Panc1 (cell line): Measurements from ENCODE around the gene SLC19A1.

Experiments
- POLR2AphosphoS5 ChIP-seq: IDR thresholded peaks from 2 replicates; pipeline ENCODE4 v1.6.1; 2012; ENCODE audit warnings: mild to moderate bottlenecking, low read depth, low read length, moderate library complexity
- SIN3A ChIP-seq: IDR thresholded peaks from 2 replicates; pipeline ENCODE4 v1.6.1; 2012; ENCODE audit warnings: low read depth, mild to moderate bottlenecking, low read length, moderate library complexity, borderline replicate concordance; ENCODE audit not compliant: insufficient read depth
- TCF7L2 ChIP-seq: IDR thresholded peaks from 2 replicates; pipeline ENCODE4 v1.6.1; 2011; ENCODE audit warnings: mild to moderate bottlenecking, low read depth, low read length, inconsistent platforms
- TF ChIP-seq, protein P1 (sequence below): fragments of 450-650 bp; IDR thresholded peaks from 2 replicates; pipeline ENCODE4 v1.5.1; 2017; ENCODE audit warnings: mild to moderate bottlenecking

DNA sequence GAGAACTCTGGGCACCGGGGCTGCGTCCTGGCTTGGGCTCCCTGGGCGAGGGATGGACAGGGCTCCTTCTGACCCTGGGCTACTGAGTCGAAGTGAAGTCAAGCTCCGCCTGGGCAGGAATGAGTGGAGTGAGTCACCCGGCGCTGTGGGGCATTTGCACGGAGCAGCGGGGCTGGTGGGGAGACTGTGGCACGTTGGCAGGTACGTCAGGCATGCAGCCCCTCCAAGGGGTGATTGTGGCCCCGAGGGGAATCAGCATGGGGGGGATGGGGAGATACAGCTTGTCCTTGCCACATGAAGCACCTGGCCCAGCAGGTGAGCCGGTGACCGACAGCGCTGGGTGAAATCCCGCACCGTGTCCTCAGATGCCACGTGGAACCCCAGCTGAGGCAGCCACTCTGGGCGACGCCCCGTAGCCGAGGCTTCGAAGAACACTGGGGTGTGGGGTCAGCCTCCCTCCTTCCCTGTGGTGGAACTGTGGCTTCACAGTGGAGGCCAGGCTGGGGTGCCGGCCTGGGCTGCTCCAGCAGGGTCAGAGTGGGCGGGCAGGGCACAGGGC lies 74.9 kb downstream of the SLC19A1 start:
- TF ChIP-seq, protein P1, sequence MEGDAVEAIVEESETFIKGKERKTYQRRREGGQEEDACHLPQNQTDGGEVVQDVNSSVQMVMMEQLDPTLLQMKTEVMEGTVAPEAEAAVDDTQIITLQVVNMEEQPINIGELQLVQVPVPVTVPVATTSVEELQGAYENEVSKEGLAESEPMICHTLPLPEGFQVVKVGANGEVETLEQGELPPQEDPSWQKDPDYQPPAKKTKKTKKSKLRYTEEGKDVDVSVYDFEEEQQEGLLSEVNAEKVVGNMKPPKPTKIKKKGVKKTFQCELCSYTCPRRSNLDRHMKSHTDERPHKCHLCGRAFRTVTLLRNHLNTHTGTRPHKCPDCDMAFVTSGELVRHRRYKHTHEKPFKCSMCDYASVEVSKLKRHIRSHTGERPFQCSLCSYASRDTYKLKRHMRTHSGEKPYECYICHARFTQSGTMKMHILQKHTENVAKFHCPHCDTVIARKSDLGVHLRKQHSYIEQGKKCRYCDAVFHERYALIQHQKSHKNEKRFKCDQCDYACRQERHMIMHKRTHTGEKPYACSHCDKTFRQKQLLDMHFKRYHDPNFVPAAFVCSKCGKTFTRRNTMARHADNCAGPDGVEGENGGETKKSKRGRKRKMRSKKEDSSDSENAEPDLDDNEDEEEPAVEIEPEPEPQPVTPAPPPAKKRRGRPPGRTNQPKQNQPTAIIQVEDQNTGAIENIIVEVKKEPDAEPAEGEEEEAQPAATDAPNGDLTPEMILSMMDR = no peak
- TF ChIP-seq TCF7L2 (no peak), POLR2AphosphoS5 (no peak), SIN3A (no peak)
